Activated CD4-positive, alpha-beta T cell treated with anti-CD3 and anti-CD28 coated beads for 1 hour (primary cell): ENCODE results near the gene CERS6.
"Not testable (repeated sequence)": the region's sequence is repeated elsewhere in the genome, so short reads cannot be mapped to it uniquely, and the experiment has no call there.

Experiments
- DNase-seq: peaks from one replicate; pipeline ENCODE4 v3.0.0-alpha.2; 2020

CERS6 gene

GRCh38 chr2:168455645-168456520, at the start of gene CERS6:
TSS of gene CERS6 (plus strand) at chr2:168456272. CDS start at chr2:168456449, 177 bp downstream.
- DNase-seq = peak; percentile 67

GRCh38 chr2:168412301-168412700, 43.8 kb upstream of the CERS6 start:
- DNase-seq = not testable (repeated sequence)

GRCh38 chr2:168413101-168413500, 43.0 kb upstream of the CERS6 start:
- not testable (repeated sequence) for DNase-seq

GRCh38 chr2:168416555-168416954, 39.5 kb upstream of the CERS6 start:
- DNase-seq = no peak

- no peak for DNase-seq
These were observed 33.5 kb upstream of the CERS6 start for GRCh38 chr2:168422584-168422983.

- no peak for DNase-seq
These were observed 31.7 kb upstream of the CERS6 start for GRCh38 chr2:168424112-168424951.

GRCh38 chr2:168424971-168425370, 31.1 kb upstream of the CERS6 start:
- DNase-seq = no peak

- no peak for DNase-seq
These were observed 29.2 kb upstream of the CERS6 start for GRCh38 chr2:168426861-168427260.

GRCh38 chr2:168427451-168427850, 28.6 kb upstream of the CERS6 start:
- DNase-seq = no peak

GRCh38 chr2:168428431-168428830, 27.6 kb upstream of the CERS6 start:
- DNase-seq = no peak

- DNase-seq = no peak
These were observed 26.1 kb upstream of the CERS6 start for GRCh38 chr2:168429988-168430387.

- DNase-seq = no peak
These were observed 25.6 kb upstream of the CERS6 start for GRCh38 chr2:168430431-168430830.

- no peak for DNase-seq
These were observed 24.6 kb upstream of the CERS6 start for GRCh38 chr2:168431301-168432024.

GRCh38 chr2:168432100-168432499, 24.0 kb upstream of the CERS6 start:
- DNase-seq = no peak

GRCh38 chr2:168432565-168433186, 23.4 kb upstream of the CERS6 start:
- DNase-seq = no peak

GRCh38 chr2:168433527-168433926, 22.5 kb upstream of the CERS6 start:
- no peak for DNase-seq

- no peak for DNase-seq
These were observed 21.9 kb upstream of the CERS6 start for GRCh38 chr2:168434146-168434545.

- no peak for DNase-seq
These were observed 19.2 kb upstream of the CERS6 start for GRCh38 chr2:168436840-168437239.

GRCh38 chr2:168438553-168438952, 17.5 kb upstream of the CERS6 start:
- DNase-seq = no peak

- no peak for DNase-seq
These were observed 16.5 kb upstream of the CERS6 start for GRCh38 chr2:168439536-168439935.

- no peak for DNase-seq
These were observed 14.7 kb upstream of the CERS6 start for GRCh38 chr2:168441214-168441872.

GRCh38 chr2:168443818-168444217, 12.3 kb upstream of the CERS6 start:
- DNase-seq = no peak
